ENCODE measurements around the gene TMEM151B.
A peak's percentile ranks its signal among the peaks of the same experiment; 100 is the strongest.
"Not testable (repeated sequence)": the region's sequence is repeated elsewhere in the genome, so short reads cannot be mapped to it uniquely, and the experiment has no call there.

The TMEM151B gene

DNA sequence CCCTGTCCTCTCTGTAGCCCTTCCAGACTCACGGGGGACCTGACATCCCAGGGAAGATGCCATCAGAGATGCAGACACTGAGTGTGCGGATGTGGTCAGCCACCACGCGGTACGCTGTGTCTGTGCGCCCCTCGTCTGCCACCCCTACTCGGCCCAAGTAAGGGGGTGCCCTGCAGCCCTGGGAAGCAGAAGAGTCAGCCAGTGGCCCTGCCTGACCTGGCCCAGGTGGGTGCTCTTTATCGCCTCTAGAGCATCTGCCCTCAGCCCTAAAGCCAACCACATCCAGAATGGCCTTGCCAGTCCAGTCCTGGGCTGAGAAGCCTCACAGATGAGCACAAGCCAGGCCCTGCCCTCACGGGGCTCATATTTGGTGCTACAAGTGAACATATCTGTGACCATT, 37.0 kb downstream of the TMEM151B start:
- no peak for ATAC-seq

DNA sequence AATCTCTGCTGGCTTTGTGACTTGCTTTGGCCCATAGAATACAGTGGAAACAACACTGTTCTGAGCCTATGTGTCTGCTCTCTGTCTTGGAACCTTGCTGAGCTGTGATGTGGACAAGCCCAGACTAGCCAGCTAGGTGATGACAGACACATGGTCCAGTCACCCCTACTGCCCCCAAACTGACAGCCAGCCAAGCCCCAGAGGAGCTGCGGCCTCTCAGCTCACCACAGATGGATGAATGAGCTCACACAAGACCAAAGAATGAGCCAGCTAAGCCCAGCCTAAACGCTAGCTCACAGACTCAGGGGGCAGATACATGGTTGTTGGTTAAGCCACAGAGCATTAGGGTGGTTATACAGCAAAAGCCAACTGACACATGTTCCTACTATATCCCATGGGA, 38.8 kb downstream of the TMEM151B start:
- ATAC-seq: no peak

DNA sequence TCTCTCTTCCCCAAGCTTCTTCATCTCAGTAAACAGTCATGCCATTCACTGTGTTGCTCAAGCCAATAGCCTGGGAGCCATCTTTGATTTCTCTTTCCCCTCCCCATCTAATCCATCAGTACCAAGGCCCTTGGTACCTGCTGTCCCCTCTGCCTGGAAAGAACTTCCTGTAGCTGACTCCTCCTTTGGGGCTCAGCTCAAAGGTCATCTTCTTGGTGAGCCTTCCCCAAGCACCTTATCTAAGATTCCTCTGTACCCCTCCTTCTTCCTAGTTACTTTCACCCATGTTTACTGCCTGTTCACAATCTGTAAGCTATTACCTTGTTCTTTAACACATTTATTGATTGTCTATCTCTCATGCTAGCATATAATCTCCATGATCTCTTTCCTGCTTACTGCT, 39.4 kb downstream of the TMEM151B start:
- no peak for ATAC-seq

DNA sequence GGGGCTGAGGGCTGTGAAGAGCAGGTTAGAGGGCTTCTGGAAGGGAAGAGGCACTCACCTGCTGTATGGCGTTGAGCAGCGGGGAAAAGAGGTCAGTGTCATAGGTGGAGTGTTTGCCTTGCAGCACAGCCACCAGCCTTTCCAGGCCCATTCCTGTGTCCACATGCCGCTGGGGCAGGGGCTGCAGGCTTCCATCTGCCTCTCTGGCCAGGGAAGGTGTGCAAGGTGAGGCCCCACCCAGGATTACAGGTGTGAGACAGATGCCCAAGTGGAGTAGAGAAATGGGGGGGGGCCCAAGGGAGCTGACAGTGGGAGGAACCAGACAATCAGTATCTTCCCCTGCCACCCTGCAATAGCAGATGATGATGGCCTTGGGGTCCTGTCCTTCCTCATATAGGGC, 40.0 kb downstream of the TMEM151B start:
- no peak for ATAC-seq

DNA sequence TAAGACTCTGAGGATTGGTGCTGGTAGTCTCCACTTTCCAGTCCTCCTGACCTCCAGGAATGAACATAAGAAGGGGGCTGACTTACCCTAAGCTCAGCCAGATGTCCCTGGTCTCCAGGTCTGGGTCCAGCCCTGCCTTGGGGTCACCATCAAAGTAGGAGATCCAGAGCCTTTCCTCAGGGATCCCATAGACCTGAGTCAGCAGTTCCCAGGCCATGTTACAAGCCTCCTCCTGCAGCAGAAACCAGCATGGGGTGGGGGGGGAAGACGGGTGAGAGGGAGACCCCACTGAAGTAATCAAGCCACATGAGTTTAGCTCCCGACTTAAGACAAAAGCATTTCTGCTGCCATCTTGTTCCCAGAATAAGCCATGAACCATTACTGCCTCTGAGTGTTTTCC, 41.1 kb downstream of the TMEM151B start:
- ATAC-seq: no peak

DNA sequence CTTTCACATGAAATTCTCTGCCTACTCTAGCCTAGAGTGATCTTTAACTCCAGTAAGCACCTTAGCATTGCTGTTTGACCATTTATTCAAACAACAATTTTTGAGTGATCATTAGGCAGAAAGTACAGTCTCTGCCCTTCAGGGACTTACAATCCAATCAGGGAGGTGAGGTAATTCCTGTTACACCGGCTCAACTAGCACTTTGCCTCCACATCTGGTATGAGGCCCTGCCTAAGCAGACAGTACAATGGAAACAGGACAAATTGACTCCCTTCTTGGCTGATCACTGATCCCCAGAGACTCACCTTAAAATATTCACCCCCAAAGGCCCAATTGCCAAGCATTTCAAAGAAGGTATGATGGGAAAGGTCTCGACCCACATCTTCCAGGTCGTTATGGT, 41.5 kb downstream of the TMEM151B start:
- ATAC-seq: no peak

DNA sequence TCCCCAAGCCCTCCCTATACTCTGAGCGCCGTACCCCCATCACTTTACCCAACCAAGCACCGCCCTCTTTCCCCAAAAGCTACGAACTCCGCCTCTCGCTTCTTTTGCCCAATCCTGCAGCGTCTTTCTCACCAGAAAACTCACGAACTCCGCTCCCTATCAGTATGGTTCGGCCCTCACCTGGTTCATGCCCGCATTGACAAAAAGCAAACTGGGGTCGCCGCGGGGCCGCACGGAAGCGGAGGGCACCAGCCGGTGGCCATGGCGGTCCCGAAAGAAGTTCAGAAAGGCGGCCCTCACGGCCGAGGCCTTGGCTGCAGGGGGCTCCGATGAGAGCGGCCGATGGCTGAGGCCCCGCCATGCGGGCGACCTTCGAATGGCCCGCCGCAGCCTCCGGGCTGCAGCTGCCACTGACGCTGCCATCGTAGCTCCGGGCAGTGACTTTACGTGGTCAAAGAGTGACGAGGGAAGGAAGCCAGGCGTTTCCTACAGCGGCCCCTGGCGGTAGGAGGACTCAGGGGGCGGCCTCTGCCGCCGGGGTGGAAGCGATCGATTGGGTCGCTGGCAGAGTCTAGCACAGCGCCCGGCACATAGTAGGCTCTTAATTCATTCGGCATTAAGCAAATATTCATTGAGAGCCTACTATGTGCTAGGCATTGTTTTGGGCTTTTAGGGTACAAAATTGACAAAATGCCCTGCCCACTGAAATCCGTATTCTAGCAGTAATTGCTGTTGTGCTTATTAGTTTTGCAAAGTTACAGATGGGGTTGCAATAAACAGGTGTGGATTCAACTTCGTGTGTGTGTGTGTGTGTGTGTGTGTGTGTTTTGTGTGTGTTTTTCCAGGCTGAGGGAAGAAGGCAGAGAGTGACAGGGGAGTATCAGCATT, 42.9 kb downstream of the TMEM151B start, which contains the start of gene AARS2:
Gene AARS2 (minus strand): TSS at position 447 of the 888 bp plus-strand sequence. CDS start 24 bp downstream, at position 423.
- peak; percentile 96 to 97 for ATAC-seq

DNA sequence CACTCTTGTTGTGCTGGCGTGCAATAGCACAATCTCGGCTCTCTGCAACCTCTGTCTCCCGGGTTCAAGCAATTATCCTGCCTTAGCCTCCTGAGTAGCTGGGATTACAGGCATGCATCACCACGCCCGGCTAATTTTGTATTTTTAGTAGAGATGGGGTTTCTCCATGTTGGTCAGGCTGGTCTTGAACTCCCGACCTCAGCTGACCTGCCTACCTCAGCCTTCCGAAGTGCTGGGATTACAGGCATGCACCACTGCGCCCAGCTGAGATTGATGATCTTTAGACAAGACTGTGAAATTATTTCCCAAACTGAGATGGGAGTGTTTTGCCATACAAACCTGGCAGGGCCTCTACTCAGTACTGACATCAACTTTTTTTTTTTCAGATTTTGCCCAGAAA, 44.4 kb downstream of the TMEM151B start:
- not testable (repeated sequence) for ATAC-seq

DNA sequence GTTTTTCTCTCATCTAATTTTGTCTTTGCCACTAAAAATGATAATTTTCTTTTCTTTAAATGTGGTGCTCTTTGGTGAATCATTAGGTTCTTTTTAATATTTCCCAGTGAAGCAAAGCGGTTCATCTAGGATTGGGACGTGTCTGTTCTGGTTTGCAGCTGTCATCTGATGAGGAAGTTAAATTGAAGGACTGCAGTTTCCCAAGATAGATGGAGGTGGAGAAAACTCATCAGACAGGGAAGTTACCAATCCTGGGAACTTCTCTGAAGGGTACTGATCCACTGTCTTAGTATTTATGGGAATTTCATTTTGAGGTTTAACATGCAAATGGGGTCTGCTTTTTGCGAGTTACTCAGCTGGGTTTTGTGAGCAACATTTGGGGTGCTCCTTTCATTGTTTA, 45.3 kb downstream of the TMEM151B start:
- ATAC-seq: no peak

DNA sequence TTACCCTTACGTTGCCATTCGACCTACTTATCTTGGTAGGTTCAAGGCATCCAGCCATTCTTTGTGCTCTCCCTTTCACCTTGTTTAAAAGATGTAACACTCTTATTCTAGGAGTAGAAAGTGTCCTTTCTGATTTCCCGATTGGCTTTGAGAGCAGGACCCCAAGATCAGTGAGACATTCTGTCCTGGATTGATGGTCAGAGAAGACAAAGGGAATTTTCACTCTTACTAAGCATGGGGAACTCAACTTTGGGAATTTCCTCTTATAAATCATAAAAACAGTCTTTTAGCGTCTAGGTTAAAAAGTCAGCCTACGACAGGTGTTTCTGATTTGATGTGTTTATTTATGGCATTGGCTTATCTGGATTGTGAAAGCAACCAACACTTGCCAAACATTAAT, 45.7 kb downstream of the TMEM151B start:
- no peak for ATAC-seq

DNA sequence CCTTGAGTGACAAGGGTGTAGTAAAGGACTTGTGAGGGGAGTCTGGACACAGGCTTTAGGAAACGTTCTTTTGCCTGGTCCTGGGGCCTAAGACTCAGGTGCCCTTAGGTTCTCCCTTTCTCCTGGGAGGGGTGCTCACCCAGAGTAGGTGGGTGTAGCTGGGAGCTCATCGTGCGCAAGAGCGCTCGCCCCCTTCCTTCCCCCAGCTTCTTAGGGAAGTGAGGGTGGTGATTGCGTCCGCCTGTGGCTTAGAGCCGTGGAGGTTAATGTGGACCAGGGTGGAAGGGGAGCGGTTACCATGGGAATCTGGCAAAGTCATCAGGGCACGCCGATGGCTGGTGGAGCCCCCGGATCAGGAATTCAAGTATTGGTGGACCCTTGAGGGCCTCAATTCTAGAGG, 46.2 kb downstream of the TMEM151B start:
- ATAC-seq: no peak

DNA sequence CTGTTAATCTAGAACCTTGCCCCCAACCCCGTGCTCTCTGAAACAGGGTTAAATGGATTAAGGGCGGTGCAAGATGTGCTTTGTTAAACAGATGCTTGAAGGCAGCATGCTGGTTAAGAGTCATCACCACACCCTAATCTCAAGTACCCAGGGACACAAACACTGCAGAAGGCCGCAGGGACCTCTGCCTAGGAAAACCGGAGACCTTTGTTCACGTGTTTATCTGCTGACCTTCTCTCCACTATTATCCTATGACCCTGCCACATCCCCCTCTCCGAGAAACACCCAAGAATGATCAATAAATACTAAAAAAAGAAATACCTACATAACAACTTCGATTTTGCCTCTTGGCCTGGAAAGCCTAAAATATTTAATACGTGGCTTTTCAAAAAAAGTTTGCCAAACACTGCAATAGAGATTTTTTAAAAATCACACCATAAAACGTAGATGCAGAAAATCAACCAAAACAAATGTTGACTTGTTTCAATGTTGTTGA, 46.9 kb downstream of the TMEM151B start:
- not testable (repeated sequence) for ATAC-seq

DNA sequence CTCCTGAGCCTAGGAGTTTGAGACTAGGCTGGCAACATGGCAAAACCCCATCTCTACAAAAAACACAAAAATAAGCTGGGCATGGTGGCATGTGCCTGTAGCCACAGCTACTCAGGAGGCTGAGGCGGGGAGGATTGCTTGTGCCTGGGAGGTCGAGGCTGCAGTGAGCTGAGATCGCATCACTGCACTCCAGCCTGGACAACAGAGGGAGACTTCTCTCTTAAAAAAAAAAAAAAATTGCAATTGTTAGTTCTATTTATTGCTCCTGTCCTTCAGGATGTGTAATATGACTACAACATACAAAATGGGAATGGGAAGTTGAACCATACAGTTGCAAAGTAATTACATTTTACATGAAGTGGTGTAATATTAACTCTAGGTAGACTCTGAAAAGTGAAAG, 51.0 kb downstream of the TMEM151B start:
- ATAC-seq: no peak

DNA sequence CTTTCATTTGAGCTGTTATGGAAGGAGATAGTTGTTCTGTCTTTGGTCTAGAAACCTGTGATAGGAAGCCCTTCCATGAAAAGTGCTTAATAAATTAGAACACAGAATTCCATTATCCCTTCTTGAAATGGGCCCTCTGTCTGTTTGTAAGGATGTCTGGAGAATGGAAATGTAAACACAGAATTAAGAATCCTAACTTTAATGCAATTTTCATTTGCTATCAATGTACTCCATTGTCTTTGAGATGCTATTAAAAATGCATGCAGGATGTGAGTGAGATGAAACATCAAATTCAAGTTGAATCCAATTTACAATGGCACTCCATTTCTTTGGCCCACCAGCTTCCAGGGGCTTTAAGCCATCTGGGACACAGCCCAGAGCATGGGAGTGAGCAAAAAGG, 56.8 kb downstream of the TMEM151B start:
- no peak for ATAC-seq

DNA sequence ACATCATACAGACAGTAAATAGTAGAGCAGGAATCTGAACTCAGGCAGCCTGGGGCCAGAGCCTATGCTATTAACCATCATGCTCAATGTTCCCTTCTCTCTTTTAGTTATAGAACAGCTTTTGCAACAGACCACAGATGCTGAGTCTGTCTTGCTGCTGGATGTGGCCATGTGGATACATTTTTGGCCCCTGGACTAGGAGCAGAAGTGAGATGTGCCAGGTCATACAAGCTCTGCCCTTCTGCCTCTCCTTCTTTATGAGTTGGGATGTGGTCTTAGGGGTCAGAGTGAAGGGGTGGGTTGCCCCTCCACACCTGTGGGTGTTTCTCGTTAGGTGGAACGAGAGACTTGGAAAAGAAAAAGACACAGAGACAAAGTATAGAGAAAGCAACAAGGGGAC, 57.5 kb downstream of the TMEM151B start:
- ATAC-seq: no peak

DNA sequence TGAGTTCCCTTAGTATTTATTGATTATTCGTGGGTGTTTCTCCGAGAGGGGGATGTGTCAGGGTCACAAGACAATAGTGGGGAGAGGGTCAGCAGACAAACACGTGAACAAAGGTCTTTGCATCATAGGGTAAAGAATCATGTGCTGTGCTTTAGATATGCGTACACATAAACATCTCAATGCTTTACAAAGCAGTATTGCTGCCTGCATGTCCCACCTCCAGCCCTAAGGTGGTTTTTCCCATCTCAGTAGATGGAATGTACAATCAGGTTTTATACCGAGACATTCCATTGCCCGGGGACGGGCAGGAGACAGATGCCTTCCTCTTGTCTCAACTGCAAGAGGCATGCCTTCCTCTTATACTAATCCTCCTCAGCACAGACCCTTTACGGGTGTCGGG, 58.0 kb downstream of the TMEM151B start:
- not testable (repeated sequence) for ATAC-seq

DNA sequence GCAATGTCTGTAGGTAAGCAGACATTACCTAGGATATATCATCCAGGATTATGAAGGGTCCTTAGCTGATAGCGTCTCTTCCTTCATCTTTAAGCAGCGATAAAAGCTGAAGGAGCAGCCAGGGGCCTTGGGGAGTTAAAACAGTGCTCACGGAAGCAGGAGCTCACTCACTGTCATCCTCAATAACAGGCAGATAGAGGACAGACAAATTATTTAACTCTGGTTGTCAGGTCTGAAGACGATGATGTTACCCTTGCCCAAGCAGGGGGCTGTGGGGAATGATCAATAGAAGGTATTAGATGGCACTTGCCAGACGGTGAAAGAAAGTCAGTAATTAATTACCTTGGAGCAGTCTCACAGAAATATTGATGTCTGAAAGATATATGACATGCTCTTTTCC, 59.6 kb downstream of the TMEM151B start:
- no peak for ATAC-seq

DNA sequence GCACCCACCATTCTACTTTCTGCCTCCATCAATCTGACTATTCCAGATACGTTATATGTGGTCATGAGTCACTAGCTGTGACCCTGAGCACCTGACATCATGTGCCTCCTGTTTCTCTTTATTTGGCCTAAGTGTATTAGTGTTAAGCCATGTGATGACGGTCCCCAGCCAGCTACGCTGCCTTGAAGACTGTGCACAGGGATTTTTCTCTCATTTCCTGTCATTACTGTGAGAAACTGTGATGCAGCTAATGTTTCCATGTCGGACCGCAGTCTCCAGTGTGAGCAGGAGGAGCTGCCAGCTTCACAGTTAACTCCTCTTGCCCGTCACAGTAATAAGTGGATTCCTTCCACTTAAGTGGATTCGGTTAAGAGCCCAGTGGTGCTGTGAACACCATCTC, 62.3 kb downstream of the TMEM151B start:
- ATAC-seq: peak in 1 of 2 donors; percentile 56

DNA sequence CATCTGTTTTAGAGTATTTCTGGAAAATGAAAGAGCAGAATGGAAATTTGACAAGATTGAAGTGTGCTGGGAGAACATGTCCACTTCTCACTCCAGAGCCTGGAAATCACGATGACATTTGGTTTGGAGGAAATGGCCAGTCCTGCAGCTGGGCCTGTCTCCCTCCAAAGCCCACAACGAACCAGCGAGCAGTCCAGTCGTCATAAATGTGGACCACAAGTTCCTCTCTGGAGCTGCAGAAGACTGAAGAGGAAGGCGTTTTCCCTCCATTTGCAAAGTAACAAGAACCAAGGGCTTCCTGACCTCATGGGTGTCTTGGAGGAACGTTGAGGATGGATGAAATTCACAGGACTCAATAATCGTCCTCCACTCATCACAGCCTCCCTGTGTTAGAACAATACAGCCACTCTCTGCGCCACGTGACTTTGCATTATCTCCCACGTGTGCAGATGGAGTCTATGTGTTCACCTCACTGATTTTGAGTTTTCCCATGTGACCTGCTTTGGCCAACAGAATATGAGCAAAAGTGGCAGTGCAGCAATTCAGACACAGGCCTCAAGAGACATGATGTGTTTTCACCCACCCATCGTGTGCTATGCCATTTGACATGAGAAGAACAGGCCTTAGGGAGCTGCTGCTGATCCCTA, 63.1 kb downstream of the TMEM151B start:
- no peak for ATAC-seq

DNA sequence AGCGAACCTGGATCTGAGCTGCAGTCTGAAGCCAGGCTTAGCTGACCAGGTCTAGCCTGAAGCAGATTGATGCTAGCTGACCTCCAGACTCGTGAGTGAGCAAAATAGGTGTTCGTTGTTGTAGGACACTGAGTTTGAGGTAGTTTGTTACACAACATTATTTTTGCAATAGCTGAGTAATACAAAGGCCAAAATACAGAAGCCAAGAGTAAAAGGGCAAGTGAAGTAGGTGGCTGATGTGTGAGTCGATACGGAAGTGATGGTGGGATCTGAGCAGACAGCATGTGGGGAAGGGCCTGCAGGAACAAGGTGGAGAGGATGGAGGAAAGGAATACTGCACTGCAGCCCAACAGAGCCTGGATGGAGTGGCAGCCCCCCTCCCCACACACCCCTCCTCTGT, 63.7 kb downstream of the TMEM151B start:
- no peak for ATAC-seq

DNA sequence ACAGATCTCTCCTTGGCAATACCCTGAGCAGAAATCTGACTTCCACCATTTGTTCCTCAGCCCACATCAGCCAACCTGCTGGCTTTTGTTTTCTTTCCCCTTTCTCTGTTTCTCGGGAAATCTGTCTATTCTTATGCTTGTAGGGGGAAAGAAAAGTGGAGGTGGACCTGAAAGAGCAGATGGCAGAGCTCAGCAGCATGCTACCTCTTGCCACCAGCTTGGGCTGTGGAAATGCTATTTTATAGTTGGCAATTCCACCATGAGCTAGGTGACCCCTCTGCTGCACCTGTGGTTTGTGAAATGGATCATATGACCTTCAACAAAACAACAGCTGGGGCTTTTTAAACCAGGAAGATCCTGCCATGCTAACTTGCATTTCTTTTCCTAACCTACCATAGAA, 65.4 kb downstream of the TMEM151B start:
- no peak for ATAC-seq

DNA sequence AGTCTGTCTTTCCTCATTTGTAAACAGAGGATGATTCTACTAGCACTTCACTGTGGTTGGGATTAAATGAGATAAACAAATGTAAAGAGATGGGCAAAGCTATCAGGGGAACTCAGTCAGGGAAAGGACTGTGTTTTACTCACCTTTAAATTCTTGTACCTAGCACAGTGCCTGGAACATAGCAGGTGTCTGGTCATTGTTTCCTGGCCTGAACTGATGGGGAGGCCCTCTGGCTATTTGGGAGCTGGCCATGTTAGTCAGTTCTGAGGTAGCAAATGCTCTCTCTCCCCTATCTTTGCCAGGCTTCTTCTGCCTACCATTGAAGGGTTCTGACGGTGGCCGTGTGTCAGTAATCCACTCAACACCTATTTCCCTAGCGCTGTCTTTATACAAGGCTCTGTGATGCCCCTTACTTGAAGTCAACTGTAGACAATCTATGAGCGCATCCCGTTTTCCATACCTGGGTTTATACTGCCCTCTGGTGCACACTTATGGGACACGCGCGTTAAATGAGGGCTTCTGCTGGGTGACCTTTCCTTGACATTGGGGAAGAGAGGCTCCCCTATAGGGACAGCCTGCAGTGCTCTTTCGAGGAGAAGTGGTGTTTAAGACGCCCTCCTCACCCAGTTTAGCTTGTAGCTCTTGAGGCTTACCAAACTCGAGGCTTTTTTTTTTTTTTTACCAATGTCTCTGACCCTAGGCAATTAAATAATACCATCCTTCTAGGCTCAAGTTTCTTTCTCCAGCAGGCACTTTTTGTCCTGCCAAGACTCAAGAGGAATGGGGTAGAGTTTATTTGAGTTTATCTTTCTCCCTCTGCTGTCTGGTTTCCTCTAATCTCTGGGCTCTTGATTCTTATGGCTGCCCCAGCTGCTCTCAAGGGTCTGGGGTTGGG, 68.2 kb downstream of the TMEM151B start:
- peak; percentile 68 to 80 for ATAC-seq

DNA sequence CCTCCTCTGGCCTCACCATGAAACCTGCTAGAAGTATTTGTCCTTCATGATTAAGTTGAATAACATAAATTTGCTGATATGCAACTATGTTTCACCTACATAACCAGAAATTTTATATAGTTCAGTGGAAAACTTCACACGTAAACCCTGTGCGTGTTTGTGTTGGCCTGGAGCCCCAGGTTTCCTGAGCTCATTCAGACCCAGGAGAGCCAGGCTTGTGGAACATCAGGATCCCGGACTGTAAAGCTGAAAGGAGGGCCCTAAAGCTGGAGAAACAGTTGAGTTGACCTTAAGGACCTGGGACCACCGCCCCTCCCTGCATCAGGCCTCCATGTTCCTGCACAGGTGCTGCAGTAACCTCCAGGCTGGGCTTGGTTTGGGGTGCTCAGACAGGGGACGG, 69.1 kb downstream of the TMEM151B start:
- ATAC-seq: no peak
